WERI-Rb-1 (cell line): ENCODE data around the gene GAB1.

Experiments used
- DNase-seq: peaks from one replicate; pipeline ENCODE4 v3.0.0-alpha.2; 2020
- H3K27ac ChIP-seq: fragments of 250-450 bp; sonication (Bioruptor Pico); 2 replicates; pipeline ENCODE4 v1.5.1; 2020; ENCODE audit warnings: mild to moderate bottlenecking, moderate library complexity
- H3K27me3 ChIP-seq: fragments of 250-450 bp; sonication (Bioruptor Pico); 2 replicates; pipeline ENCODE4 v1.5.1; 2021; ENCODE audit warnings: mild to moderate bottlenecking, low read depth, moderate library complexity; ENCODE audit not compliant: insufficient read depth, severe bottlenecking
- H3K36me3 ChIP-seq: fragments of 250-450 bp; sonication (Bioruptor Pico); 2 replicates; pipeline ENCODE4 v1.5.1; 2020; ENCODE audit warnings: mild to moderate bottlenecking, moderate library complexity
- H3K4me3 ChIP-seq: 2 replicates; pipeline ENCODE4 v1.5.1; 2011; ENCODE audit warnings: low read depth, mild to moderate bottlenecking, control low read depth, low read length
- H3K9me3 ChIP-seq: fragments of 250-450 bp; sonication (Bioruptor Pico); 2 replicates; pipeline ENCODE4 v1.5.1; 2021; ENCODE audit warnings: mild to moderate bottlenecking, moderate library complexity; ENCODE audit not compliant: severe bottlenecking
- CTCF ChIP-seq: IDR thresholded peaks from 2 replicates; pipeline ENCODE4 v1.5.1; 2011; ENCODE audit warnings: low read depth, mild to moderate bottlenecking, control low read depth, inconsistent platforms, low read length

The GAB1 gene

GRCh38 chr4:143339497-143339896 lies 2.8 kb downstream of the GAB1 start:
- no peaks in the 10 kb centered on the region for H3K9me3 ChIP-seq
- H3K4me3 ChIP-seq, result no peak overlapping the region
- TF ChIP-seq CTCF, result no peak
- DNase-seq, result no peak
- H3K27ac ChIP-seq, result no peak overlapping the region
- H3K27me3 ChIP-seq, result no peaks in the 10 kb centered on the region
- peaks cover 6% of the 10 kb centered on the region; the same call in 1 of the 2 replicates for H3K36me3 ChIP-seq

DNA sequence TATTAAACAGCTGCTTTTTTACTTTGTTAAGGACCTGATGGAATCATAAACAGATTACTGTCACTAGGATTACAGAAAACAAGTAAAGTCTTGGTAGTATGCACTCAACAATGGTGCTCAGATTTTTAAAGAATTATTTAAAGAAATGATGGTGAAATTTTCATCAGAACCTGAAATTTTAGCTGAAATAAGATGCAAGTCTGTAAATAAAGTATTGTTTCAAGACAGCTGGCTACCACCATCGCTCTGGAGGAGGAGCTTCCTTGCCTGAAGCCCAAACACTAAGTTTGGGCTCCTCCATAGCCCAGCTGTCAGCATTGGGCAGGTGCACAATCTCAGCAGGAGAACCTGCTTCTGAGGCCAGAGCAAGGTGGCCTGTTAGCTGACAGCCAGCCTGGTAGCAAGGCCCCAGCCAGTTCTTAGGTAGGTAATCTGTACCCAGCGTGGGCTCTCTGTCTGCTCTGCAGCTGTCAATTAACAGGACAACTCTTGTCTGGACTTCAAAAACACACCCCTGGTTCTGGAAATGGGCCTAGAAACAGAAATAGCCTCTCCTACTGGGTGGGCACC lies 4.6 kb downstream of the GAB1 start:
- TF ChIP-seq CTCF, result no peak
- no peak overlapping the region for H3K4me3 ChIP-seq
- H3K27ac ChIP-seq, result no peak overlapping the region

DNA sequence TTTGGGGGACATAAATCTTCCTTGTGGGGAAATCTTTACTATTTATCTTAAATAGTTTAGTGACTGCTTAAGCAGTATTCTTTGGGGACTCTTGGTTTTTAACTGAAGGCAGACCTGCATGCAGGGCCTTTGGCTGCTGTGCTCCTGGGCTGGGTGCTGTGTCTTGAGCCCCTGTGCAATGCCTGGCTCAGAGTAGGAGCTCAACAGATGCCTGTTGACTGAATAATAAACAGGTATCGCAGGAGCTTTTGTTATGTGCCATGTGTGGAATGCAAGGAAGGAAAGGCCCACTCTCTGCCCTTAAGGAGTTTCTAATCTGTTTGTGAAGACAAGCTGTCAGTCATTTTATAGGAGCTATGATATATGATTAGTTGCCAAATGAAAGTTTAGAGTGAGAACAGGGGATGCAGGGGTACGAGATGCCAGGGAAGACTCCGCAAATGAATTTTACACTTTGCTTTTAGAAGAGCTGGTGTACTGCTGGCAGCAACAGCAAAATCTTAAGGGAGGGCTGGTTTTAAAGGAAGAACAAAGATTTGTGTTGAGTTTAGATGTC lies 6.7 kb downstream of the GAB1 start:
- H3K9me3 ChIP-seq, result no peaks in the 10 kb centered on the region
- DNase-seq, result no peak
- no peak for TF ChIP-seq CTCF
- no peak overlapping the region for H3K4me3 ChIP-seq
- no peak overlapping the region for H3K27ac ChIP-seq
- H3K36me3 ChIP-seq, result no peaks in the 10 kb centered on the region
- H3K27me3 ChIP-seq, result no peaks in the 10 kb centered on the region

More for the DNA sequence above, 4.6 kb downstream of the GAB1 start:
- Histone ChIP-seq H3K27me3 (no peaks in the 10 kb centered on the region), H3K36me3 (peaks cover 3% of the 10 kb centered on the region; the same call in 1 of the 2 replicates), H3K9me3 (no peaks in the 10 kb centered on the region)
- no peak for DNase-seq

DNA sequence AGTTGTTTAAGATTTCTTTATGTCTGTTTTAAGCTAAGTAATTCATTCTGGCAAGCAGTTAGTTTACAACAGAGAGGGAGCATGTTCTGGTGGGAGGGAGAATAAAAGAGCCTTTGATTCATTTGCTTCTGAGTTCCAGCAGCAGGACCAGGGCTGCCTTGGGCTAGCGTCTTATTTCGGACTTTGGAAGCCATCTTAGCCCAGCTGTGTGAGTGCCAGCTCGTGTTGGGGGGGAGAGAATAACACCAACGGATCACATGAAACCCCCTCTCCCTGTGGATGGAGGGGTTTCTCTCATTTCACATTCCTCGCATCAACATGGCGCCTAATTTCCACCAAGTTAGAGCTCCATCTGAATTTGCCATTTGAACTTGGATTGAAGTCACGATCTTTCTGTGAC lies 7.4 kb downstream of the GAB1 start:
- no peaks in the 10 kb centered on the region for H3K27me3 ChIP-seq
- H3K27ac ChIP-seq, result no peak overlapping the region
- H3K9me3 ChIP-seq, result no peaks in the 10 kb centered on the region
- TF ChIP-seq CTCF, result no peak
- no peaks in the 10 kb centered on the region for H3K36me3 ChIP-seq
- H3K4me3 ChIP-seq, result no peak overlapping the region
- no peak for DNase-seq

DNA sequence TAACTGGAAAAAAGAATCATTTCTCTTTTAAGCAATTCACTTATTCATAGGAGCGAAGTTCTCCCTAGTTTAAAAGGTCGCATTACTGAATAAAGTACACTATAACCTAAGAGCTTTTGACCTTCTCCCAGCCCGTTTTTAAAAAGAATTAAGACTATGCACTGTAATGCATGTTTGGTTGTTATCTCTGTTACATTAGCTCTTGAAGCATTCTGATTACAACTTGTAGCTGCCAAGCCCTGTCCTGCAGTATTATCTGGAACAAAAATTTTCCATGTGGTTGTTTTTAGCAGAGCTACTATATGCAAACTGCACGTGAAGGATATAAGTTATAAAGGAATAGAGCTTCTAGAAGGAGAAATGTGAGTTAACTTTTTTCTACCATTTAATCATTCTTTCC lies 8.1 kb downstream of the GAB1 start:
- Histone ChIP-seq H3K36me3 (no peaks in the 10 kb centered on the region), H3K27me3 (no peaks in the 10 kb centered on the region), H3K27ac (no peak overlapping the region), H3K4me3 (no peak overlapping the region), H3K9me3 (no peaks in the 10 kb centered on the region)
- no peak for DNase-seq
- no peak for TF ChIP-seq CTCF

DNA sequence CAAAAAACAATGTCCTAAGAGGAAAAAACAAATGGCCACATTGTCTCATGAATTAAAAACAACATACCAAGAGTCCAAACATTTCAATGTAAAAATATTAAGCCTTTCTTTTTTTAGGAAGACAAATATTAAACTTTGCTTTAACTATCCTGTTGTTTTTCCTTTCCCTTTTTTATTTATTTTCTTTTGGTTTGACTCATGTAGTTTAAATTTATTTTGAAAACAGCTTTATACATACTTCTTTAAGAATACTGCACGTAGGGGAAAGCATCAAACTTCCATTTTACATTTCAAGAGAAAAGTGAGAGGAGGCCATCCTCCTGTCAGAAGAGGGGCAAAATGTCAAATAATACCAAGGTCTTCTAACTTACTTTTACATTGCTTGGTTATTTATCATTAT lies 8.7 kb downstream of the GAB1 start:
- Histone ChIP-seq H3K27ac (no peak overlapping the region), H3K36me3 (no peaks in the 10 kb centered on the region), H3K4me3 (no peak overlapping the region), H3K9me3 (no peaks in the 10 kb centered on the region), H3K27me3 (no peaks in the 10 kb centered on the region)
- TF ChIP-seq CTCF, result no peak
- DNase-seq, result no peak
